ENCODE results near the gene TFG.

TFG gene

GRCh38 chr3:100756441-100756840 is 47.1 kb downstream of the TFG start:
- DNase-seq (ENCODE audit: low spot score), result no peak

GRCh38 chr3:100759159-100759558 is 49.9 kb downstream of the TFG start:
- DNase-seq (ENCODE audit: low spot score), result no peak

DNA sequence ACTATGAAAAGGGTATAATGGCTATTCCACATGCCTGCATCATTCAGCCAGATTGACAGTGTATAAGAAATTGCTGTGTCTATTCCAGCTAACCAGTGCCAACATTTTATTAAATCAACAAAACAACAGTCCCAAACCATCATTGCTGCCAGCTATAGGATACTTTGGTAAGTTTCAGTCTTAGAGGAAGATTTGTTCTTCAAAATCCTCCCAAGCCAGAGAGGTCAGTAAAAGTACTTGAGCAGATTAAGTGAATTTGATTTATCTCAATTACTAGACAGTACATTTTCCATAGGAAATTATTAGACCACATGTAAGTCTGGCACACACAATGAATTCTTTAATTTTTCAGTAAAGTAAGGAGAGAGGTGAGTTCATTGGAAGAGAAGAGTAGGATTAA is 50.7 kb downstream of the TFG start:
- no peak for DNase-seq (ENCODE audit: low spot score)

DNA sequence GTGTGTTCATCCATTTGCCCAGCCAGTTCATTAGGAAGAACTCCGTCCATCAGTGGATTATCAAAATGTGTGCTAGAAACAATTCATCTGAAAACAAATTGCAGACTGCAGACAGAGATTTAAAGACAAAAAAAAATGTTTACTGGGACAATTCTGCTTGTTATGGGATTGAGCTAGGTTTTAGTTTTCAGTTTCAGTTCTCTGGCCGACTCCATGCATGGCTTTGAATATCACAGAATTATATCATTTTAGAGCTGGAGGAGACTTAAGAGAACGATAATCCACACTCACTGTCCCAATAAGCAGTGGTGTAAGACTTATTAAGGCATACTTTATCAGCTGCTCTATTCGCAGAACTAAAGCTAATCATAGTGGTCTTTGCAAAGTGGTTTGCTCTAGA is 51.1 kb downstream of the TFG start:
- DNase-seq (ENCODE audit: low spot score), result no peak

DNA sequence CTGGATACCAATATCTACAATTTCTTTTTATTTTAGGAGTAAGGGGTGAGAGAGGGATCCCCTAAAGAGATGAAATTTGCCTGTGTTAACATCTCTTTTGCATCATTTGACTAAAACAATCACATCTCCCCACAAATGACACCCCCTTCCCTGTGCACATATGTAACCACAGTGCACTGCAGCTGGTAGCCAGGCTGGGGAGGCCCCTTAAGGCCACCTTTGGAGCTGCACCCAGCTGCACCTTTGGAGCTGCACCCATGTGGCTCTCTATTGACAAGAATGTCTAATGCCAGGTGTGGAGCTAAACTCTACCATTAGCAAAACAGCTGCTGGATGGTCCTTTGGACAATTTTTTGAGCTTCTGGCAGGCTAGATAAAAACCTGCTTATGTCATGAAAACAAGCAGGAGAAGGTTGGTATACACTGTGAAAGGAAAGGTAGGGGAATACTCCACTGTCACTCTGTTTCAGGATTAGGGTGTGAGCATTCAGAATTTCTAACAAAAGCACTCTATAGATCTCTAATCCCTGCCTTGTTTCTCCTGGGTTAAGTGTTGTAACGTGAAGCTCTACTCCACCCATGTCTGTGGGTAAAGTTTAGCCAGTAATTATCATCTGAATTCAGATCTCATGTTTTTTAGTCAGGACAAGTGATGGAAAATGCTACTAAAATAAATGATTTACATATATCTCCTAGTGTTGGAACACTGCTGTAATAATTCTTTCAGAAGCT is 52.1 kb downstream of the TFG start:
- DNase-seq (ENCODE audit: low spot score), result no peak

DNA sequence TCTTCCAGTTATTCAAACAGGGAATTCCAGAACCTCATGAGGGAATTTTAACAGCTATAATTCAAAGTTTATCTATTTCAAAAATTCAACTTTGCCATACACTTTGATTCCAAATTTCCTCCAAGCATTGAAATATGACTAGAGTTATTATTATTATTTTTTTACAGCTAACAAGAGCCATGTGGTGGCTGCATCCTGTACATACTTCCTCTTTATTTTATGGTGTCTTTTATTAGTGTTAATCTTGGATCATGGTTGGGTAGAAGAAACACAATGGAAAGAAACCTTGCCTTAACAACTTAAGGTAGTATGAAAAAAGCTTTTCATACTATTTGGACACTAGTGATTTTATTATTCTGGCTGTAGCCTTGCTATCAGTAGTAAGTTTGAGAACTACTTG is 52.7 kb downstream of the TFG start:
- DNase-seq (ENCODE audit: low spot score), result no peak

GRCh38 chr3:100765437-100765975 is 56.2 kb downstream of the TFG start:
- no peak for DNase-seq (ENCODE audit: low spot score)

DNA sequence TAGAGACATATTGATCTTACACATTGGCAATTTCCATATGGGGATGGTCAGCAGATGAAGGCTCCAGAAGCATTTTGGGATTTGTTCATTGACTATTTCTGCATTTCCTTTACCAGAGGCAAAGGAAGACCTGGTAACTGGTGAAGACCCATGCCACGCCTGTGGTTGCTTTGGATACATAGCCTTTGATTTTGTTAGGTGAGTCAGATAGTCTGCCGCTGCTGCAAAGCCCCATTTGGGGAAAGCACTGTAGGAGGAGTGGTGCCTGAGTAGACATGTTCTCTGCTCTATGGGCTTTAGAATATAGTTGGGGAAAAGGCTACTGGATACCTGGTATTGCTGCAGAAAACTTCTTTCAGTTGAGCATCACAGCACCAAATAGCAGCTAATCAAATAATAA is 56.8 kb downstream of the TFG start:
- DNase-seq (ENCODE audit: low spot score), result no peak

- no peak for DNase-seq (ENCODE audit: low spot score)
Measured at GRCh38 chr3:100769693-100770092, 60.4 kb downstream of the TFG start.

DNA sequence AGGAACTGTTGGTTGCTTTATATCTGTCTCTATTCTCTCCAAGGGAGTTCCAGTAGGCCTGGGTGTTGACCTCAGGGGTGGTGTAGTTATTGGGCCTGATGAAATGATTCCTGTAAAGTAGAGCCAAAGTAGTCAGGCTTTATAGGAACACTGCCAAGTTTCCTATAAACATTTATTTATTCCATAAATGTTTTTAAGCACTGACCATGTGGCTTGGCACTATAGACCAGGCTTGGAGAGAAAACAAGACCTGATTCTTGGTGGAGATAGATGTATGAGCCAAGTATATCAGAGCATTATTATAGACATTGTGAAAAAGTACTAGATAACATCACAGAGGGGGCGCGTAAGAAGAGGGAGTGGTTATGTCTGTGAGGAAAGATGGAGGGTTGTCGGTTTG is 65.9 kb downstream of the TFG start:
- no peak for DNase-seq (ENCODE audit: low spot score)

DNA sequence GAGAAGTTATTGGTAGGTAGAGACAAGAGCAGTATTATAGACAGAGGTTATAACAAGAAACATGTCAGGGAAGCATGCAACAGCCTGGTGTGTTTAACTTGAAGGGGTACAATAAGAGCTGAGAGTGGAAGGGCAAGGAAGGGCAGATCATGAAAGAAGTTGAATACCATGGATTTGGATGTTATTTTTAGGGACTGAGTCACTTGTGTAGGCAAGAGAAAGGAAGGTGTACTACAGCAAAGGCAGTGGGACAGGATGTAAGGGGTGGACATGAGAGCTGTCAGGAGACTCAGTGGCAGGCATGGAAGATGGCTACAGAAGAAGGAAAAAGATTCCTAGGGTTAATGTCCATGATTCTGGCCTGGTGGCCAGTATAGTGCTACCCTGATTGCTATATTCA is 66.4 kb downstream of the TFG start:
- DNase-seq (ENCODE audit: low spot score), result no peak

DNA sequence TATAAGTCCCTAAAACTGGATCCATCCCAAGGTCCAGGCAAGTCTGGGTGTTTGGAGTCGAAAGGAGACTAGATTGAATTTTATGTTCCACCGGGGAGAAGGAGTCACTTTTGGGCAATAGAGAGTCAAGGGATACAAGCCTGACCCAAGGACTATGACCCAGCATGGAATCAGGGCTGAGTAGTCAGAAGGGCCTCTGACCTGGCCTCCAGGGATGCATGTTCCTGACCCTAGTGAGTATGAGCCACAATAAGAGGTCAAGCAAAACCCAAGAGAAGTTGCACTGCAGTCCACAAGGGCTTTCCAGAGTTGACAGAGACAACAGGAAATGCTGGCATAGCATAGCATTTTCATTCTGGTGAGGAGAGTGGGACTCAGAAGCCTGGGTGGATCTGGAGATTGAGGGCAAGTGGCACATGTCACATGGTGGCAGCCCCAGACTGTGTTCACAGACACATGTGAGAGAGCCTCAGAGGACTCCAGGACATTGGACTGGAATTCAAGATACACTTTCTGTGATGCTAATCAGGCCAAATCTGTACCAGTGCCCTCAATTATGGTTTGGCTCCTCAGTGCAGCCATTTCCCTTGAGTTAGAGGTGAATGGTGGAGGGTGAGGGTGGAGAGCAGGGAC is 66.9 kb downstream of the TFG start:
- DNase-seq (ENCODE audit: low spot score), result no peak

DNA sequence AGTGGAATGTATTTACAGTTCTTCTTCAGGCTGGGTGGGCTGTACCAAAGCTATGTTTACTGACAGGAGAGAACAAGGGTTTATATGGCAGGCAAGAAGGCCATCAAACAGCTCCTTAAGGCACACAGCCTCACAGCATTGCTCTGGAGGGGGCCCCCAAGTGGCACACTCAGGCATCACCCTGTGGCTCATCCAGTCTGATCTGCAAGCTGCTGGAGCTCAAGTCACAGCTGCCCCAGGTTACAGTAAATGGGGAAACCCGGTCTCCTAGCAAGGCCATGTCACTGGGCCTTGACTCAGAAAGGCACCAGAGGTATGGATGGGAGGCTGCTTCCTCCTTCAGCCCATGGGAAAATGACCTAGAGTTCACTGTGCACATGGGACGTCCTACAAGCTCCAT is 67.5 kb downstream of the TFG start:
- DNase-seq (ENCODE audit: low spot score), result peak; percentile 47

DNA sequence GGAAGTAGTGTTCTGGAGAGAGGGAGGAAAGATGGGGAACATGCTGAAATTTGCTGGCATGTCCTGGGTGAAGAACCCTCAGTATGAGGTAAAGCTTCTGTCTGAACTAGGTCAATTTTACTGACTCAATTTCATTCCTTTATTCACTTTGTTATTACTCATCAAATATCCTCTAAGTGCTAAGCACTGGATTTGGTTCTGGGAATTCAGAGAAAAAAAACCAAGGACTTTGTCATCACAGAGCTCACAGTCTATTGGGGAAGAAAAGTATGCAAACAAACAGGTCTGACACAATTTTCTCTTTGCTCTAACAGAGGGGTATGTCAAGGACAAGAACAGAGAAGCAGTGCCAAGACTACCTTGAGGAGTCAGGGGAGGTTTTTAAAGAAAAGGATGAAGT is 68.0 kb downstream of the TFG start:
- DNase-seq (ENCODE audit: low spot score), result no peak

- DNase-seq (ENCODE audit: low spot score), result no peak
Measured at GRCh38 chr3:100779480-100779879, 70.2 kb downstream of the TFG start.

DNA sequence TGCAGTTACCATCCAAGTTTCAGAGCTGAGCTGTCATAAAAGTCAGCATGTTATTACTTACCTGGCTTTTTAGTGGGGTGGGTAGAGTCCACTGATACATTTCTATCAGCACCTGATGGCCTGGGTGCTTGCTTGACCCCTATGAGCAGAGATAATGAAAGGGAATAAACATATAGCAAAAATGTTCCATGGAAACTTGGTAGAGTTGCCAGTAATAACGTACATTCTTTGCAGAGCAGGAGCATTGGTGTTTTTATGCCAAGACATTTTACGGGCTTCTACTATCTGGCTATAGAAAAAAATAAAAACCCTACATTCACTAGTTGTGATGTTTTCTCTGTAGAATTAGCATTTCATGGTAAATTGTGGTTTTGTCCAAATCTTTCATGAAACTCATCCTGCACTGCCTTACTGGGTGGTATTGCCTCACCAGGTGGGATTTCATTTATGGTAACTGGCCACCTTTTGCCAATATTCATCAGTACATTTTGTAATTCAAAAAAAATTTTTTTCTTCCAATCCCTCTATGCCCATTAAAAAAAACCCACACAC is 70.9 kb downstream of the TFG start:
- no peak for DNase-seq (ENCODE audit: low spot score)

DNA sequence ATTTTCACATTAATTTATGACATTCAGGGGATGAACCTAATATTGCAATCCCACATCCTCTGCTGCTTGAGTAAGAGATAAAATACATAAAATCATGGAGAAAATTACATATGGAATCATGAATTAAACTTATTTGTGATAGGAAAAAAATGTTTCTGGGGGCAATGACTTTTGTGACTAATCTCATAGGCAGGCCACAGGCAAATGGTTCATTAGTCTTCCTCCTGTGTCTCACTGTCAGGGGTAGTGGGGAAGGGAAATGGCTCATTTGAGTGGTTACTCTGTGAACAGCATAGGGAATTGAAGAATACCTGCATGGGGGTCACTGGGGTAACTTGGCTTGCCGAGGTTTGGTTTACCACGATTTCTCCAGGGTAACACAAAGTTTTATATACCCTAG is 72.0 kb downstream of the TFG start:
- DNase-seq (ENCODE audit: low spot score), result no peak

GRCh38 chr3:100782348-100782747 is 73.1 kb downstream of the TFG start:
- no peak for DNase-seq (ENCODE audit: low spot score)

- no peak for DNase-seq (ENCODE audit: low spot score)
Measured at GRCh38 chr3:100782906-100783305, 73.6 kb downstream of the TFG start.

GRCh38 chr3:100783619-100784018 is 74.3 kb downstream of the TFG start:
- DNase-seq (ENCODE audit: low spot score), result no peak

- no peak for DNase-seq (ENCODE audit: low spot score)
Measured at GRCh38 chr3:100789579-100789978, 80.3 kb downstream of the TFG start.

DNA sequence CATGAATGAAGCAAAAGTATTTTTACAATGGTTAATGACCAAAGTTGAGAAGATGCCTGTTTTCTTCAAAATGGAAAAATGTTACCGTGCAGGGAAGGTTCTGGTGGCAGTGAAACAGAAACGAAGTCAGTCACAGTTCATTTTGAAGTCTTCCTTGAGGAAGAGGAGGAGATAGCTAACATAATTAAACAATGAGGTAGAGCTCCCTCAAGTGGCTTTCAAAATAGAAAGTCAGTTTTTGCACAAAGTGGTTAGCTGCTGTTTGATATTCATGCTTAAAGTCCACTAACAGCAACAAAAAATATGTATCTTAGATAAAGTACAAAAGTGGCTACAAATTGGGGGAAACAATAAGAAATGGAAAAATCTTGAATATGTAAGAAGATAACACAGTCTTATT is 87.3 kb downstream of the TFG start:
- no peak for DNase-seq (ENCODE audit: low spot score)

DNA sequence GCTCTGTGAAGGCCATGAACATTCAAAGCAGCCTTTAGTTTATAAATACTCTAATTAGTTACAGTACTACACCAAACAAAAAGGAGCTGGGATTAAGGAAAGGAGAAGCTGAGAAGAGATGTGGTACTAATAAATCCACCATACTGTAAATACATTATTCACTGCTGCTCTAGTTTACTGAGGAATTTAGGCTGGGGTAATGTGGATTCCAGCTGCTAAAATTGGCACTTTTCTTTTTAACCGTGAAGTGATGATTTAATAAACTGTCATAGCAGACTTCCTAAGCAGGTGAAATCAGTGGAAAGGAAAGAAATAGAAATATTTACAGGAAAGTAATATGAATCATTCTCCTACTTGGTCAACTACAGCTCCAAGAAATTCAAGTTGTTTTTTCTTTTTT is 88.7 kb downstream of the TFG start:
- no peak for DNase-seq (ENCODE audit: low spot score)
